Brain microvascular endothelial cell (primary cell): ENCODE measurements around the gene LDB3.

Experiments used
- DNase-seq: peaks from one replicate; pipeline ENCODE4 v3.0.0-alpha.2; 2020
- H3K27ac ChIP-seq: fragments of 250-450 bp; sonication (Bioruptor Pico); 2 replicates; pipeline ENCODE4 v1.5.1; 2020; ENCODE audit warnings: mild to moderate bottlenecking, moderate library complexity
- H3K27me3 ChIP-seq: fragments of 250-450 bp; sonication (Bioruptor Pico); replicated peaks from 2 replicates; pipeline ENCODE4 v1.5.1; 2020; ENCODE audit warnings: mild to moderate bottlenecking
- H3K36me3 ChIP-seq: fragments of 250-450 bp; sonication (Bioruptor Pico); replicated peaks from 2 replicates; pipeline ENCODE4 v1.5.1; 2020; ENCODE audit warnings: mild to moderate bottlenecking
- H3K4me3 ChIP-seq: 2 replicates; pipeline ENCODE4 v1.5.1; 2011; ENCODE audit warnings: low read depth, mild to moderate bottlenecking, control low read depth, low read length, moderate library complexity
- CTCF ChIP-seq: IDR thresholded peaks from 2 replicates; pipeline ENCODE4 v1.5.1; 2011; ENCODE audit warnings: low read depth, mild to moderate bottlenecking, moderate library complexity, low read length, control low read depth, inconsistent platforms; ENCODE audit errors: missing control alignments
- in situ Hi-C: cut with HindIII; loops from 2 replicates; pipeline ENCODE4 v1.10.0; 2017; ENCODE audit warnings: low sequenced_read_pairs, low pct_ligation_motif_present

LDB3 gene

GRCh38 chr10:86758189-86759072 lies 90.1 kb downstream of the LDB3 start:
- in situ Hi-C loops: no loop called here
- peak overlapping the region; percentile 80 for H3K4me3 ChIP-seq
- H3K27me3 ChIP-seq: no peaks in the 10 kb centered on the region
- no peak for DNase-seq
- H3K36me3 ChIP-seq: no peaks in the 10 kb centered on the region
- no peak overlapping the region for H3K27ac ChIP-seq
- no peak for TF ChIP-seq CTCF

- TF ChIP-seq CTCF: no peak
- no peak overlapping the region for H3K27ac ChIP-seq
- H3K36me3 ChIP-seq: no peaks in the 10 kb centered on the region
- in situ Hi-C loops: no loop called here
- H3K27me3 ChIP-seq: no peaks in the 10 kb centered on the region
- no peak overlapping the region for H3K4me3 ChIP-seq
- no peak for DNase-seq
Observed at GRCh38 chr10:86759073-86759672, 90.9 kb downstream of the LDB3 start.

- DNase-seq: no peak
- TF ChIP-seq CTCF: no peak
- H3K36me3 ChIP-seq: no peaks in the 10 kb centered on the region
- H3K27ac ChIP-seq: no peak overlapping the region
- in situ Hi-C loops: no loop called here
- H3K4me3 ChIP-seq: no peak overlapping the region
- no peaks in the 10 kb centered on the region for H3K27me3 ChIP-seq
Observed at GRCh38 chr10:86763404-86763803, 95.1 kb downstream of the LDB3 start.

GRCh38 chr10:86765548-86765947 lies 97.2 kb downstream of the LDB3 start:
- no peak overlapping the region for H3K27ac ChIP-seq
- no peak overlapping the region for H3K4me3 ChIP-seq
- TF ChIP-seq CTCF: no peak
- H3K27me3 ChIP-seq: no peaks in the 10 kb centered on the region
- no peak for DNase-seq
- in situ Hi-C loops: no loop called here
- H3K36me3 ChIP-seq: no peaks in the 10 kb centered on the region

- in situ Hi-C loops: no loop called here
- Histone ChIP-seq H3K27ac (no peak overlapping the region), H3K36me3 (no peaks in the 10 kb centered on the region)
Observed at GRCh38 chr10:86768412-86769062, 100.2 kb downstream of the LDB3 start.

More at GRCh38 chr10:86768412-86769062, 100.2 kb downstream of the LDB3 start:
- TF ChIP-seq CTCF: no peak
- Histone ChIP-seq H3K27me3 (no peaks in the 10 kb centered on the region), H3K4me3 (no peak overlapping the region)
- DNase-seq: no peak
